Fibroblast of pulmonary artery (primary cell): ENCODE measurements around the gene KIR2DL3.
"Not testable (repeated sequence)": the region's sequence is repeated elsewhere in the genome, so short reads cannot be mapped to it uniquely, and the experiment has no call there.

Source experiments
- DNase-seq: peaks from one replicate; pipeline ENCODE4 v3.0.0-alpha.2; 2010; ENCODE audit warnings: low read depth
- H3K4me3 ChIP-seq: replicated peaks from 2 replicates; pipeline ENCODE4 v1.5.1; 2011; ENCODE audit warnings: low read depth, mild to moderate bottlenecking, control low read depth, low read length, moderate library complexity

The KIR2DL3 gene

DNA sequence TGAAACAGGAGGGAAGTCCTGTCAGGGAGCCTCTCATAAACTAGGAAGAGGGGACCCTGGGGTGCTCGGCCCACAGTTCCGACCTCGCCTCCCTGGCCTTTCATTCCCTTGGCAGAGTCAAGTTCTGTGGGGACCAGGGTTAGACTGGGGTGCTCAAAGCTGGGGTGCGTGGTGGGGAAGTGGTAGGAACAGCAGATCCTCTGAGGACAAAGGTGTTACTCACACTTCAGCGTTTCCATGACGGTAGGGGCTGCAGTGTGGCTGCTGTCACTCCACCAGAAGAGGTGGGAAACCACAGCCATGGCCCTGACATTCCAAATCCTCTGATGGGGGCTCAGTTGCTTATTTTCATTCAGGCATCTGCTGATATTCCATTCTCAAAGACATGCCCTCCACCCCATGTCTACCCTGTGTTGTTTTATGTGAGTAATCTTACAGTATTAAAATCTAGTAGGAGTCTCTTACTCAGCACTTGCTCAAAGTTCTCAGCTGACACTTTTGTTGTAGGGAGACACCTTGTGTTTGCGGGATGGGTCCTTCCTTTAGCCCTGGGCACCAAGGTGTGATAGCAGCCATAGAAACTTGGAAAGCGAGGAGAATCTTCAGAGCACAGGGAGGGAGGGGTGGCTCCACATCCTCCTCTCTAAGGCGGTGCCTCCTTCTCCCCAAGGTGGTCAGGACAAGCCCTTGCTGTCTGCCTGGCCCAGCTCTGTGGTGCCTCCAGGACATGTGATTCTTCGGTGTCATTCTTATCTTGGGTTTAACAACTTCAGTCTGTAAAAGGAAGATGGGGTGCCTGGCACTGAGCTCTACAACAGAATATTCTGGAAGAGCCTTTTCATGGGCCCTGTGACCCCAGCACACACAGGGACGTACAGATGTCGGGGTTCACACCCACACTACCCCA lies 18.1 kb downstream of the KIR2DL3 start:
- H3K4me3 ChIP-seq, DNase-seq: not testable (repeated sequence)

- H3K4me3 ChIP-seq, DNase-seq: not testable (repeated sequence)
Measured at GRCh38 chr19:54758577-54758976, 20.3 kb downstream of the KIR2DL3 start.

DNA sequence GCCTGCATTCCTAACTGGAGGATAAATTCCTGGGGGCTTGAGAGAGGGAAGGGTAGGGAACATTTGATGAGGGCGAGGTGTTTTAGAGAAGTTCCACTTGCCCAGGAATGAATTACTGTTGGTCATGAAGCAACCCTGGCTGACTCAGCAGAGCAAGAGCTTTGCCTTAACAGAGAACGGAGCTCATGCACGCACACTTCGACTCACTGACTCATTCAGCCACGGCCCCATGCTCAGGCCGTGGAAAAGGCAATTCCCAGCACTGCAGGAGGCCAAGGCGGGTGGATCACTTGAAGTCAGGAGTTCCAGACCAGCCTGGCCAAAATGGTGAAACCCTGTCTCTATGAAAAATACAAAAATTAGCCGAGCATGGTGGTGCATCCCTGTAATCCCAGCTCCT lies 25.9 kb downstream of the KIR2DL3 start:
- not testable (repeated sequence) for DNase-seq, H3K4me3 ChIP-seq

- DNase-seq, H3K4me3 ChIP-seq: not testable (repeated sequence)
Measured at GRCh38 chr19:54766464-54766863, 28.2 kb downstream of the KIR2DL3 start.

GRCh38 chr19:54769646-54770045 lies 31.3 kb downstream of the KIR2DL3 start, which contains the start of gene KIR2DL1:
TSS of gene KIR2DL1 (plus strand) at chr19:54769793. CDS start at chr19:54769851, 58 bp downstream.
- not testable (repeated sequence) for H3K4me3 ChIP-seq, DNase-seq

- DNase-seq, H3K4me3 ChIP-seq: not testable (repeated sequence)
Measured at GRCh38 chr19:54770511-54770910, 32.2 kb downstream of the KIR2DL3 start.

- not testable (repeated sequence) for H3K4me3 ChIP-seq
Measured at GRCh38 chr19:54771018-54771960, 33.0 kb downstream of the KIR2DL3 start.

DNA sequence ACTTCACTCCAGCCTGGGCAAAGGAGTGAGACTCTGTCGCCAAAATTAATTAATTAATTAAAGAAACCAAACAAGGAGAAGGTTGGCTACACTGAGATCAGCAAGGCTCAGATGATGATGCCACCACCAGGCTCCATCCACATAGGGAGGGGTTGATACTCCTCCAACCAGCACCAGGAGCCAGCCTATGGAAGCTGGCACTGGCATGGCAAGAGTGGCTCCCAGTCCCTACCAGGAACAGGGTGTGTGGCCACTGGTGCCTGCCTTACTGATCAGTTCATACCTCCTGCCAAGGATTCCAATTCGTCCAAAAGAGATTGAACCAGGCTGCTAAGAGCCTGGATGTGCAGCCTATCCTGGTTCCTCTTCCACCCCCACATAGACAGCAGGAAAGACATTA lies 34.4 kb downstream of the KIR2DL3 start:
- DNase-seq: not testable (repeated sequence)

More at GRCh38 chr19:54771018-54771960, 33.0 kb downstream of the KIR2DL3 start:
- DNase-seq: not testable (repeated sequence)

DNA sequence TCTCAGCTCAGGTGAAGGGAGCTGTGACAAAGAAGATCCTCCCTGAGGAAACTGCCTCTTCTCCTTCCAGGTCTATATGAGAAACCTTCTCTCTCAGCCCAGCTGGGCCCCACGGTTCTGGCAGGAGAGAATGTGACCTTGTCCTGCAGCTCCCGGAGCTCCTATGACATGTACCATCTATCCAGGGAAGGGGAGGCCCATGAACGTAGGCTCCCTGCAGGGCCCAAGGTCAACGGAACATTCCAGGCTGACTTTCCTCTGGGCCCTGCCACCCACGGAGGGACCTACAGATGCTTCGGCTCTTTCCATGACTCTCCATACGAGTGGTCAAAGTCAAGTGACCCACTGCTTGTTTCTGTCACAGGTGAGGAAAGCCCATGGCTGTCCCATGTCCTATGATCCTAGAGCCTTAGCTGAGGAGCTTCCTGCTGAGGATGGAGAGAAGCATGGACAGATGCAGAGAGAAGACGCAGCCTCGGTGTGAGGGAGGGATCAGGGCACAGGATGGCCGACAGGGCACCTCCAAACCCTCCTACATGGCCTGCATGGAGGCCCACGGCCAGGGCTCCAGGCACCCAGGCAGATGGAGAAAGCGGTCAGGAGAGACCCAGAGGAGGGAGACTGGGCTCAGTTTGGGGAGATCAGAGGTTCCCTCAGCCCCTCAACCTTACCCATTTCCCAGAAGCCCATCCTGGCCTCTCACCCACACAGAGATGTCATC lies 36.9 kb downstream of the KIR2DL3 start:
- not testable (repeated sequence) for H3K4me3 ChIP-seq, DNase-seq

More for the DNA sequence above, 34.4 kb downstream of the KIR2DL3 start:
- H3K4me3 ChIP-seq: not testable (repeated sequence)

GRCh38 chr19:54775830-54776229 lies 37.5 kb downstream of the KIR2DL3 start:
- not testable (repeated sequence) for DNase-seq, H3K4me3 ChIP-seq

GRCh38 chr19:54777851-54778250 lies 39.5 kb downstream of the KIR2DL3 start:
- not testable (repeated sequence) for H3K4me3 ChIP-seq, DNase-seq

DNA sequence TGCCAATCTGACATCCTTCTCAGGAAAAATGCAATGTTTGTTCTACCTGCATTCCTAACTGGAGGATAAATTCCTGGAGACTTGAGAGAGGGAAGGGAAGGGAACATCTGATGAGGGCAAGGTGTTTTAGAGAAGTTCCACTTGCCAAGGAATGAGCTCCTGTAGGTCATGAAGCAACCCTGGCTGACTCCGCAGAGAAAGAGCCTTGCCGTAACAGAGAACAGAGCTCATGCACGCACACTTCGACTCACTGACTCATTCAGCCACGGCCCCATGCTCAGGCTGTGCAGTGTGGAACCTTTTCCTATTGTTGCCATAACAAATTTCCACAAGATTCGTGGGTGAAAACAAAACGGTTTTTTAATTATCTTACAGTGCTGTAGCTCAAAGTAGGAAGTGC lies 40.6 kb downstream of the KIR2DL3 start:
- not testable (repeated sequence) for H3K4me3 ChIP-seq, DNase-seq

- not testable (repeated sequence) for H3K4me3 ChIP-seq, DNase-seq
Measured at GRCh38 chr19:54782916-54783315, 44.6 kb downstream of the KIR2DL3 start.

DNA sequence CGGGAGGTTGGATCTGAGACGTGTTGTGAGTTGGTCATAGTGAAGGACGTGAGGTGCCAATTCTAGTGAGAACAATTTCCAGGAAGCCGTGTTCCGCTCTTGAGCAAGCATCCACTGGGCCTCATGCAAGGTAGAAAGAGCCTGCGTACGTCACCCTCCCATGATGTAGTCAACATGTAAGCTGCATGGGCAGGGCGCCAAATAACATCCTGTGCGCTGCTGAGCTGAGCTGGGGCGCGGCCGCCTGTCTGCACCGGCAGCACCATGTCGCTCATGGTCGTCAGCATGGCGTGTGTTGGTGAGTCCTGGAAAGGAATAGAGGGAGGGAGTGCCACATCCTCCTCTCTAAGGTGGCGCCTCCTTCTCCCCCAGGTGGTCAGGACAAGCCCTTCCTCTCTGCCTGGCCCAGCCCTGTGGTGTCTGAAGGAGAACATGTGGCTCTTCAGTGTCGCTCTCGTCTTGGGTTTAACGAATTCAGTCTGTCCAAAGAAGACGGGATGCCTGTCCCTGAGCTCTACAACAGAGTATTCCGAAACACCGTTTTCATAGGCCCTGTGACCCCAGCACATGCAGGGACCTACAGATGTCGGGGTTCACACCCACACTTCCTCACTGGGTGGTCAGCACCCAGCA lies 47.9 kb downstream of the KIR2DL3 start:
- H3K4me3 ChIP-seq, DNase-seq: not testable (repeated sequence)

- not testable (repeated sequence) for H3K4me3 ChIP-seq, DNase-seq
Measured at GRCh38 chr19:54788154-54788553, 49.8 kb downstream of the KIR2DL3 start.
